Measurements from ENCODE around the gene EPHA3. TPM values are rescaled to one million over a fixed set of nuclear protein-coding genes. Genes with fewer than 3 reads are reported as not detected.

Gene EPHA3
- total and polyA plus RNA-seq, 4 donors, result 0.44 to 2.7 (median 1.2) TPM

DNA sequence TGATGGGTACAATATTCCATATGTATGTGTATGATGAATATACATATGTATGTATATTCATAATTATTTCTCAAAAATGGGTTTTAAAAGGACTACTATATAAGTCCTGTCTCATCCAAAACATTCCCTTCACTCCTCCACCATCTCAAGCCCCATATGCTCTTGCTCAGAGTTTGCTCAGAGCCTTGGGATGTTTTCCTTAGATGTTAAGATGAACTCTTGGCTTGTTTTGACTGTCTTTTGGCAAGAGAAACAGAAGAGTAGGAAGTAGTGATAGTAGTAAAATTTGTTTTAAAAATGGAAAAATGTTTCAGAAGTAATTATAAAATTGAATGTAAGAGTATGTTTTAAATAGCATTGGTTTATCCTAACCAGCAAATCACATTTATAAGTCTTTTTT is 6.2 kb upstream of the EPHA3 start:
- Histone ChIP-seq H3K4me1 (ENCODE audit: control insufficient read depth in 4 of 4, insufficient read depth in 4 of 4, low read length in 3 of 4) (peaks cover 0 to 3% (median 0%) of the 10 kb centered on the region in 4 donors), H3K36me3 (ENCODE audit: control insufficient read depth in 4 of 4, insufficient read depth in 3 of 4, low read depth in 1 of 4, low read length in 3 of 4) (no peaks in the 10 kb centered on the region), H3K27ac (ENCODE audit: low read depth in 1 of 2, low read length in 2 of 2) (no peak overlapping the region), H3K9me3 (ENCODE audit: control insufficient read depth in 4 of 4, low read length in 3 of 4) (no peaks in the 10 kb centered on the region), H3K27me3 (ENCODE audit: control insufficient read depth in 4 of 4, insufficient read depth in 4 of 4, low read length in 3 of 4) (peaks cover 0 to 3% (median 0%) of the 10 kb centered on the region in 4 donors), H3K4me3 (ENCODE audit: low read depth in 1 of 3, low read length in 3 of 3) (no peak overlapping the region), H3K9ac (ENCODE audit: low read depth in 1 of 2, low read length in 2 of 2) (no peak overlapping the region)
- DNase-seq (ENCODE audit: low spot score), result no peak
- TF ChIP-seq RAD21 (IDR thresholded peaks at IDR 0.05), result no peak
- no peak for TF ChIP-seq YY1 (IDR thresholded peaks at IDR 0.05)
- TF ChIP-seq, protein P1, sequence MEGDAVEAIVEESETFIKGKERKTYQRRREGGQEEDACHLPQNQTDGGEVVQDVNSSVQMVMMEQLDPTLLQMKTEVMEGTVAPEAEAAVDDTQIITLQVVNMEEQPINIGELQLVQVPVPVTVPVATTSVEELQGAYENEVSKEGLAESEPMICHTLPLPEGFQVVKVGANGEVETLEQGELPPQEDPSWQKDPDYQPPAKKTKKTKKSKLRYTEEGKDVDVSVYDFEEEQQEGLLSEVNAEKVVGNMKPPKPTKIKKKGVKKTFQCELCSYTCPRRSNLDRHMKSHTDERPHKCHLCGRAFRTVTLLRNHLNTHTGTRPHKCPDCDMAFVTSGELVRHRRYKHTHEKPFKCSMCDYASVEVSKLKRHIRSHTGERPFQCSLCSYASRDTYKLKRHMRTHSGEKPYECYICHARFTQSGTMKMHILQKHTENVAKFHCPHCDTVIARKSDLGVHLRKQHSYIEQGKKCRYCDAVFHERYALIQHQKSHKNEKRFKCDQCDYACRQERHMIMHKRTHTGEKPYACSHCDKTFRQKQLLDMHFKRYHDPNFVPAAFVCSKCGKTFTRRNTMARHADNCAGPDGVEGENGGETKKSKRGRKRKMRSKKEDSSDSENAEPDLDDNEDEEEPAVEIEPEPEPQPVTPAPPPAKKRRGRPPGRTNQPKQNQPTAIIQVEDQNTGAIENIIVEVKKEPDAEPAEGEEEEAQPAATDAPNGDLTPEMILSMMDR (IDR thresholded peaks at IDR 0.05; ENCODE audit: low read depth, low read length, missing input control), result no peak
- TF ChIP-seq NR2F2 (IDR thresholded peaks at IDR 0.05), result no peak
- TF ChIP-seq TAF1 (conservative IDR thresholded peaks at IDR 0.05), result no peak
- TF ChIP-seq FOXA2 (IDR thresholded peaks at IDR 0.05), result no peak
- TF ChIP-seq GABPA (IDR thresholded peaks at IDR 0.05 in 1 of 2, conservative IDR thresholded peaks at IDR 0.05 in 1 of 2), result no peak
- no peak for TF ChIP-seq SP1 (IDR thresholded peaks at IDR 0.05)
- TF ChIP-seq ZBTB33 (IDR thresholded peaks at IDR 0.05), result no peak
- no peak for TF ChIP-seq JUND (IDR thresholded peaks at IDR 0.05)
- TF ChIP-seq RXRA (IDR thresholded peaks at IDR 0.05), result no peak
- TF ChIP-seq EGR1 (IDR thresholded peaks at IDR 0.05; ENCODE audit: low read depth in 2 of 2), result no peak
- no peak for TF ChIP-seq FOXA1 (IDR thresholded peaks at IDR 0.05)
- TF ChIP-seq HNF4G (IDR thresholded peaks at IDR 0.05), result no peak
- no peak for TF ChIP-seq HNF4A (conservative IDR thresholded peaks at IDR 0.05)

- Histone ChIP-seq H3K9me3 (ENCODE audit: control insufficient read depth in 4 of 4, low read length in 3 of 4) (no peaks in the 10 kb centered on the region), H3K27ac (ENCODE audit: low read depth in 1 of 2, low read length in 2 of 2) (no peak overlapping the region), H3K27me3 (ENCODE audit: control insufficient read depth in 4 of 4, insufficient read depth in 4 of 4, low read length in 3 of 4) (peaks cover 0 to 5% (median 2%) of the 10 kb centered on the region in 4 donors), H3K4me3 (ENCODE audit: low read depth in 1 of 3, low read length in 3 of 3) (no peak overlapping the region), H3K36me3 (ENCODE audit: control insufficient read depth in 4 of 4, insufficient read depth in 3 of 4, low read depth in 1 of 4, low read length in 3 of 4) (no peaks in the 10 kb centered on the region), H3K9ac (ENCODE audit: low read depth in 1 of 2, low read length in 2 of 2) (no peak overlapping the region), H3K4me1 (ENCODE audit: control insufficient read depth in 4 of 4, insufficient read depth in 4 of 4, low read length in 3 of 4) (peaks cover 0 to 3% (median 0%) of the 10 kb centered on the region in 4 donors)
- 82% methylated on average over 1 of the region's 1 CpG for WGBS
- TF ChIP-seq EGR1 (IDR thresholded peaks at IDR 0.05; ENCODE audit: low read depth in 2 of 2) (no peak), ZBTB33 (IDR thresholded peaks at IDR 0.05) (no peak), YY1 (IDR thresholded peaks at IDR 0.05) (no peak), HNF4A (conservative IDR thresholded peaks at IDR 0.05) (no peak), TAF1 (conservative IDR thresholded peaks at IDR 0.05) (no peak), SP1 (IDR thresholded peaks at IDR 0.05) (no peak), GABPA (IDR thresholded peaks at IDR 0.05 in 1 of 2, conservative IDR thresholded peaks at IDR 0.05 in 1 of 2) (no peak), FOXA2 (IDR thresholded peaks at IDR 0.05) (no peak), HNF4G (IDR thresholded peaks at IDR 0.05) (no peak), RAD21 (IDR thresholded peaks at IDR 0.05) (no peak), NR2F2 (IDR thresholded peaks at IDR 0.05) (no peak), JUND (IDR thresholded peaks at IDR 0.05) (no peak), RXRA (IDR thresholded peaks at IDR 0.05) (no peak)
- TF ChIP-seq, protein P1 (IDR thresholded peaks at IDR 0.05; ENCODE audit: low read depth, low read length, missing input control), result no peak
- TF ChIP-seq, protein P2, sequence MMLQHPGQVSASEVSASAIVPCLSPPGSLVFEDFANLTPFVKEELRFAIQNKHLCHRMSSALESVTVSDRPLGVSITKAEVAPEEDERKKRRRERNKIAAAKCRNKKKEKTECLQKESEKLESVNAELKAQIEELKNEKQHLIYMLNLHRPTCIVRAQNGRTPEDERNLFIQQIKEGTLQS (IDR thresholded peaks at IDR 0.05), result no peak
- TF ChIP-seq, protein P3, sequence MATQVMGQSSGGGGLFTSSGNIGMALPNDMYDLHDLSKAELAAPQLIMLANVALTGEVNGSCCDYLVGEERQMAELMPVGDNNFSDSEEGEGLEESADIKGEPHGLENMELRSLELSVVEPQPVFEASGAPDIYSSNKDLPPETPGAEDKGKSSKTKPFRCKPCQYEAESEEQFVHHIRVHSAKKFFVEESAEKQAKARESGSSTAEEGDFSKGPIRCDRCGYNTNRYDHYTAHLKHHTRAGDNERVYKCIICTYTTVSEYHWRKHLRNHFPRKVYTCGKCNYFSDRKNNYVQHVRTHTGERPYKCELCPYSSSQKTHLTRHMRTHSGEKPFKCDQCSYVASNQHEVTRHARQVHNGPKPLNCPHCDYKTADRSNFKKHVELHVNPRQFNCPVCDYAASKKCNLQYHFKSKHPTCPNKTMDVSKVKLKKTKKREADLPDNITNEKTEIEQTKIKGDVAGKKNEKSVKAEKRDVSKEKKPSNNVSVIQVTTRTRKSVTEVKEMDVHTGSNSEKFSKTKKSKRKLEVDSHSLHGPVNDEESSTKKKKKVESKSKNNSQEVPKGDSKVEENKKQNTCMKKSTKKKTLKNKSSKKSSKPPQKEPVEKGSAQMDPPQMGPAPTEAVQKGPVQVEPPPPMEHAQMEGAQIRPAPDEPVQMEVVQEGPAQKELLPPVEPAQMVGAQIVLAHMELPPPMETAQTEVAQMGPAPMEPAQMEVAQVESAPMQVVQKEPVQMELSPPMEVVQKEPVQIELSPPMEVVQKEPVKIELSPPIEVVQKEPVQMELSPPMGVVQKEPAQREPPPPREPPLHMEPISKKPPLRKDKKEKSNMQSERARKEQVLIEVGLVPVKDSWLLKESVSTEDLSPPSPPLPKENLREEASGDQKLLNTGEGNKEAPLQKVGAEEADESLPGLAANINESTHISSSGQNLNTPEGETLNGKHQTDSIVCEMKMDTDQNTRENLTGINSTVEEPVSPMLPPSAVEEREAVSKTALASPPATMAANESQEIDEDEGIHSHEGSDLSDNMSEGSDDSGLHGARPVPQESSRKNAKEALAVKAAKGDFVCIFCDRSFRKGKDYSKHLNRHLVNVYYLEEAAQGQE (IDR thresholded peaks at IDR 0.05), result no peak
- TF ChIP-seq, protein P4, sequence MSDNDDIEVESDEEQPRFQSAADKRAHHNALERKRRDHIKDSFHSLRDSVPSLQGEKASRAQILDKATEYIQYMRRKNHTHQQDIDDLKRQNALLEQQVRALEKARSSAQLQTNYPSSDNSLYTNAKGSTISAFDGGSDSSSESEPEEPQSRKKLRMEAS (IDR thresholded peaks at IDR 0.05), result no peak
- DNase-seq (ENCODE audit: low spot score), result no peak
Observed at GRCh38 chr3:89101921-89102320, 5.5 kb upstream of the EPHA3 start.

Data from liver (tissue), 9 donors.